NCI-H2227 treated with DMSO at 0.1 percent for 48 hours (cell line): ENCODE measurements around the gene COPS4.
A peak's percentile ranks its signal among the peaks of the same experiment; 100 is the strongest.
"Not testable (repeated sequence)": the region's sequence is repeated elsewhere in the genome, so short reads cannot be mapped to it uniquely, and the experiment has no call there.

Source experiments
- DNase-seq: peaks from one replicate; lab custom pipeline; 2025; lab: John Stamatoyannopoulos, UW

COPS4 gene

GRCh38 chr4:83023599-83023998 is 11.4 kb upstream of the COPS4 start:
- not testable (repeated sequence) for DNase-seq

GRCh38 chr4:83024233-83024632 is 10.8 kb upstream of the COPS4 start:
- no peak for DNase-seq

DNA sequence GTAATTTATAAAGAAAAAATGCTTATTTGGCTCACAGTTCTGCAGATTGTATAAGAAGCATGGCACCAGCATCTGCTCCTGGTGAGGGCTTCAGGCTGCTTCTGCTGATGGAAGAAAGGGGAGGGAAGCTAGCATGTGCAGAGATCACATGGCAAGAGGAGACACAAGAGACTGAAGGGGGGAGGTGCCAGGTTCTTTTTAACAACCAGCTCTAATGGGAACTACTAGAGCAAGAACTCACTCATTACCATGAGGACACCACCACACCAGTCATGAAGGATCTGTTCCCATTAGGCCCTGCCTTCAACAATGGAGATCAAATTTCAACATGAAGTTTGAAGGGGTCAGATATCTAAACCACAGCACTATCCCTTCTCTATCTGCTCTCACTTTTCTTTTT is 9.4 kb upstream of the COPS4 start:
- no peak for DNase-seq

DNA sequence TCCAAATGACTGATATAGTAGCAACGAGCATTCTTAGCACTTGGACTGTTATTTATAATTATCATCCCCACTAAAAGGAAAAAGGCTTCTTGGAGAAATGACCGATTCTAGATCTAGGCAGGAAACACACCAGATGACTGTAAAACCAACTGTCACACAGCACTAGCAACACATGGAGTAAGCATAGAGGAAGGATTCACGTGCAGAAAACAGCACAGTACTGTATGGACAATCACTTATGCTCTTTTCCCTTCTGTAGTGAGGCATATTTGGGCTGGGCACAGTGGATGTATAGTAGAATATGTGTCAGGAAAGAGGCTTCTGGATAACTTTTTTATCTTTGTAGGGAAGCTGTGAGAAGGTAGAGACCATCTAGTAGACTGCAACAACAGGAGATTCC is 6.0 kb upstream of the COPS4 start:
- DNase-seq = no peak

GRCh38 chr4:83029688-83030087 is 5.3 kb upstream of the COPS4 start:
- DNase-seq = no peak

- no peak for DNase-seq
Observed at GRCh38 chr4:83036991-83037665, 2.1 kb downstream of the COPS4 start.

DNA sequence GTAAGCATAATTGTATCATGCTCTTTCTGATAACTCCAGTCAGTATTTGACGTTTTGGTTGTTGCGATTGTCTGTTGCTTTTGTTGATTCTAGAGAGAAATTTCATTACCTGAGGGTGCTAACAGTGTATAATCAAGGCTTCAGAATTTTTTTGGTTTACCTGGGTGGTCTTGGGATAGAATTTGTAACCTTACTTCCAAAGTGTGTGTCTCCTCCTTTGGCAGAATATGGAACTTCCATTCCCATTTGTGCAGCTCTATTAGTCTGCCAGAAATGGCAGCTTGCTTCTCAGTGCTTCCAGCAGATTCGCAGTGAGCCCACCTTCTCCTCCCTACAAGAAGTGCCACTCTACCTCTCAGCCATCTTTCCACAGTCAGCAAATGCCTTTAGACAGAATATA is 5.3 kb downstream of the COPS4 start:
- DNase-seq = no peak

DNA sequence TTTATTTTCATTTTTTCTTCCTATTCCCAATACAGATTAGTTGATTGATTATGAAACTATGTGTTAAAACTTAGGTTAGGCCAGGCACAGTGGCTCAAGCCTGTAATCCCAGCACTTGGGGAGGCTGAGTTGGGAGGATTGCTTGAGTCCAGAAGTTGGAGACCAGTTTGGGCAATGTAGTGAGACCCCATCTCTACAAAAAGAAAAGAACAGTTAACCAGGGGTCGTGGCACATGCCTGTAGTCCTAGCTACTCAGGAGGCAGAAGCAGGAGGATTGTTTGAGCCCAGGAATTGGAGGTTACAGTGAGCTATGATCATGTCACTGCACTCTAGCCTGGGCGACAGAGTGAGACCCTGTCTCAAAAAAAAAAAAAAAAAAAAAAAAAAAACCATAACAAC is 8.2 kb downstream of the COPS4 start:
- DNase-seq = not testable (repeated sequence)

DNA sequence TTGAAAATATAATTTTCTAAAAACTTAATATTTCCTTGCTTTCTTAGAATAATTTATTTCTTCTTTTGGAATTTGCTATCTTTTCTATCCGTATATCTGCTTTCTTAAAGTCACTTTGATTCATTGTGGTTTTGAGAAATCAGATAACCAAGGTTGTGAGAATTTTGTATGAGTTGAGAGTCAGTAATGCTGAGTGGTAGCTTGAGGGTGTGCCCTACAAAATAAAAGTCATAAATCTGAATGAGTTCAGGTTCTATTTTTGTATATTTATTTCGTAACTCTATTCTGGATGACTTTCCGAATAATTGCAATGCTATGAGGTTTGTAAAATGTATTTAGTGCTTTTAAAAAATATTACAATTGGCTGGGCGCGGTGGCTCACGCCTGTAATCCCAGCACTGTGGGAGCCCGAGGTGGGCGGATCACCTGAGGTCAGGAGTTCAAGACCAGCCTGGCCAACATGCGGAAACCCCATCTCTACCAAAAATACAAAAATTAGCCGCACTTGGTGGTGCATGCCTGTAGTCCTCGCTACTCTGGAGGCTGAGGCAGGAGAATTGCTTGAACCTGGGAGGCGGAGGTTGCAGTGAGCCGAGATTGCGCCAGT is 8.9 kb downstream of the COPS4 start:
- DNase-seq = no peak

DNA sequence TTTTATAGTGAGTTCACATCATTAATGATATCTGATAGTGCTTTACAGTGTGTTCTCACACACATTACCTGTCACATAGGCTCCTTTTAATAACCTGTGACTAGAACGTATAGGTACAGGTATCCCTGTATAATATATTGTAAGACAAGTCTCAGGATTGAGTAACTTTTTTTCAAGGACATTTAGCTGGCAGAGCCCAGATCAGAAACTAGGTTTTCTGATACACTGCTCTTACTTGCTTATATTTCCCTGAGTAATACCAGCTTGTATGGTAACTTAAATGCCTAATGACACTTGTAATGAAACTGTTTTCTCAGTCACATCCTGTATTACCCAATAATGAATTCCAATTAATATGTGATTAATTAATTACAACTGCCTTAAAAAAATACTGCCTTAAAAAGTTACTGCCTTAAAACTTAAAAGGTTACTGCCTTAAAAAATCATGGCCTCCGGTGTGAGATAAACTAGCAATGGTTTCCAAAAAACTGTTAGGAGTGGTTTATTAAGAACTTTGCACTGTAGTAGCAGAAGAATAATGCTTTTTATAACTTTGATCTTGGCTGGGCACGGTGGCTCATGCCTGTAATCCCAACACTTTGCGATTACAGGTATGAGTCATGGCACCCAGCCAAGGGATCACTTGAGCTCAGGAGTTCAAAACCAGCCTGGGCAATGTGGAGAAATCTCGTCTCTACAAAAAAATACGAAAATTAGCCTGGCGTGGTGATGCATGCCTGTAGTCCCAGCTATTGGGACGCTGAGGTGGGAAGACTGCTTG is 11.9 kb downstream of the COPS4 start:
- DNase-seq = no peak

DNA sequence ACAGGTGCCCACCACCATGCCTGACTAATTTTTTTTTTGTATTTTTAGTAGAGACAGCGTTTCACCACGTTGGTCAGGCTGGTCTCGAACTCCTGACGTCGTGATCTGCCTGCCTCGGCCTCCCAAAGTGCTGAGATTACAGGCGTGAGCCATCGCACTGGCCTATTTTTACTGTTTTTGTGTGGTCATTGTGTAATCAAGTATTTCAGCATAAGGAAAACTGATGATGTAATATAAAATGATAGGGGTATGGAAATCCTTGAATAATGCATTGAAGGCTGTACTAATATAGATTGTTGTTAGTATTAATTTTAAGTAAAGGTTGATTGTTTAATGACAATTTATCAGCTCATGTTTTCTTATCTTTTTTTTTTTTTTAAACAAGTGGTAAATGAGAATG is 13.8 kb downstream of the COPS4 start:
- DNase-seq = not testable (repeated sequence)

DNA sequence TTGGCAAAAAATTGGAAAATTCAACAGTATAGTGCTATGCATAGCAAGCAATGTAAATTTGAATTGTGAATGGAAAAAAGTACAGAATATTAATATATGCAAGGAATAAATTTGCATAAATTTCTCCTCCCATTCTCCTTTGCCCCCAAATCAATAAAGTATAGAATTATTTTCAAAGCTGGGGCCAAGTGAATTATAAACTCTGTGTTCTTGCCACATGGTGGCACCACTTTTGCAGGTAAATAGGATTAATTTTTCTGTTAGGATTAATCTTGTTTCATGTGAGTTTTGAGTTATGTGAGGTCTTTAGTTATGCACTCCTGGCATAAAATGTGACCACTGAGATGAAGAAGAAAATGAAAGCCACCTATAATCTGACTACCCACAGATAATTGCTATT is 19.9 kb downstream of the COPS4 start:
- DNase-seq = no peak

DNA sequence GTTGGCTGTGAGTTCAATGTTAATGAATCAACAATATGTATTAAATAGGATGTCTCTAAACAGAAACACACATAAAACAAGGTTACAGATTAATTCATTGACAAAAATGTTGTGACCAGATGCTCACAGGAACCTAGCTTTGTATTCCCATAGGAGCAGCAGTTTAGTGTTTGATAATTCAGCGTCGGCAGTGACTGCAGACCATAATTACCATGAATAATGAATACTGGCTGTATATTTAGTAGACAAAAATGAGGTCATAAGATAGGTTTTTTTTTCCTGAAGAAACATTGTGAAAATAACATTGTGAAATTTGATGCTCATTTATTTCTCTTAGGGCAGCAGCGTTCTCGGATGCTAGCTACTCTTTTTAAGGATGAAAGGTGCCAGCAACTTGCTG is 27.8 kb downstream of the COPS4 start:
- no peak for DNase-seq

- no peak for DNase-seq
Observed at GRCh38 chr4:83065266-83065665, 30.3 kb downstream of the COPS4 start.

- no peak for DNase-seq
Observed at GRCh38 chr4:83067058-83067639, 32.2 kb downstream of the COPS4 start.

DNA sequence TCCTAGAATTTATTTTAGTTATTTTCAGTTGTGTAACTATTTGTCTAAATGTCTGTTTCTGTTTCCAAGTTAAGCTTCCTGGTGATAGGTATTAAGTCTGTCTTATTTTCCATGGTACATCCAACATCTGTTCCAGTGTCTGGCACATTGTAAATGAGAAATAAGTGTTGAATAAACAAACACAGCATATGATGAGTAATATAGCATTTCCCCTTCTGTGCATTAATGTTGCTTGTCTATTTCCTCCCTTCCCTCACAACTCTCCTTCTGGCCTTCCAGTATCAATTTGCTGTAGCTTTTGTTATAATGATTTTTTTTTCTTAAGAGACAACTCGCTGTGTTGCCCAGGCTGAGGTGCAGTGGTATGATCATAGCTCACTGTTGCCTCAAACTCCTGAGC is 36.1 kb downstream of the COPS4 start:
- no peak for DNase-seq

GRCh38 chr4:83074086-83074704 is 39.2 kb downstream of the COPS4 start:
- DNase-seq = peak; percentile 22

DNA sequence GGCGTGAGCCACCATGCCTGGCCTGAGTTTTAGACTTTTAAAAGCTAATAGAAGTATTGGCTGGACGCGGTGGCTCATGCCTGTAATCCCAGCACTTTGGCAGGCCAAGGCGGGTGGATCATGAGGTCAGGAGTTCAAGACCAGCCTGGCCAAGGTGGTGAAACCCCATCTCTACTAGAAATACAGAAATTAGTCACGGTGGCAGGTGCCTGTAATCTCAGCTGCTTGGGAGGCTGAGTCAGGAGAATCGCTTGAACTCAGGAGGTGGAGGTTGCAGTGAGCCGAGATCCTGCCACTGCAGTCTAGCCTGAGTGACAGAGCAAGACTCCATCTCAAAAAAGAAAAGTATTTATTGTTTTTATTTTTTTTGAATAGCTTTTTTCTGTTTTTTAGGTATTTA is 39.8 kb downstream of the COPS4 start:
- DNase-seq = not testable (repeated sequence)

- no peak for DNase-seq
Observed at GRCh38 chr4:83075311-83076095, 40.5 kb downstream of the COPS4 start.

- DNase-seq = no peak
Observed at GRCh38 chr4:83080561-83080960, 45.6 kb downstream of the COPS4 start.

DNA sequence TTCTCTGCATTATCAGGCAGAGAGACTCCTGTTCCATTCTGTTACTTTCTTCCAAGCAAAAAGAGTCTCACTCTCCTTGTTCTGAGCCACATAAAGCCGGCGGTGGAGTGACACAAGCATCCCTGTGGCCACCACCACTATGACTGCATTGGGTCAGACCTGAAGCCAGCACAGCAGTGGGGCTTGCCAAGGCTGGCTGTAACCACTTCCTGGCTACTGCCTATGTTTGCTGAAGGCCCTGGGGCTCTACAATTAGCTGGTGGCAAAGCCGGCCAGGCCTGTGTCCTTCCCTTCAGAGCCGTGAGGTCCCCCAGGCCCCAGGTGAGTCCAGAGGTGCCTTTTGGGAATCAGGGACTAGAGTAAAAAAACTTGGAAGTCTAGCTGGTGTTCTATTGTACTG is 47.8 kb downstream of the COPS4 start:
- no peak for DNase-seq
